ENCODE measurements around the gene ADAMTSL5.

Gene ADAMTSL5

DNA sequence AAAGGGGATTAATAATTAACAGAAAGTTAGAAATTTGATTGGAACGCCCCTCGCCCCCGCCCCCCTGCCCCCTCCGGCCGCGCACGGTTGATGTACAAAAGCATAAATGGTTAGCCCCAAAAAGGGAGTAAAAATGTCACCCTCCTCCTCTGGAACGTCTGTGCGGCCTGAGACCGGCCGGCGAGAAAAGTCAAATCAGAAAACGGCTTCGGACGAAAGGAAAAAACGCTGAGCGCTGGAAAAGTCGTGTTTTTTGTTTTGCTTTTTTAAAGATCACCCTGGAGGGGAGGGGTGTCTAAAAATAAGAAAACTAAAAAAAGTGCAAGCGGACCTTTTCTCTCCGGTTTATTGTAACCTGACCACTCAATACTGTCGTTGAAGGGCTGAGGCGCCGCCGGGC, 42.1 kb upstream of the ADAMTSL5 start:
- H3F3A ChIP-seq (ENCODE audit: insufficient read depth, low read length), result no peaks in the 10 kb centered on the region
- no peak overlapping the region for H3K4me3 ChIP-seq (ENCODE audit: low read depth, low read length, poor library complexity, severe bottlenecking)
- no peaks in the 10 kb centered on the region for H3K9me2 ChIP-seq (ENCODE audit: low read depth, low read length)
- H2AFZ ChIP-seq (ENCODE audit: low read length), result no peak overlapping the region
- H3K9ac ChIP-seq (ENCODE audit: low read length), result no peak overlapping the region
- TF ChIP-seq, protein P1, sequence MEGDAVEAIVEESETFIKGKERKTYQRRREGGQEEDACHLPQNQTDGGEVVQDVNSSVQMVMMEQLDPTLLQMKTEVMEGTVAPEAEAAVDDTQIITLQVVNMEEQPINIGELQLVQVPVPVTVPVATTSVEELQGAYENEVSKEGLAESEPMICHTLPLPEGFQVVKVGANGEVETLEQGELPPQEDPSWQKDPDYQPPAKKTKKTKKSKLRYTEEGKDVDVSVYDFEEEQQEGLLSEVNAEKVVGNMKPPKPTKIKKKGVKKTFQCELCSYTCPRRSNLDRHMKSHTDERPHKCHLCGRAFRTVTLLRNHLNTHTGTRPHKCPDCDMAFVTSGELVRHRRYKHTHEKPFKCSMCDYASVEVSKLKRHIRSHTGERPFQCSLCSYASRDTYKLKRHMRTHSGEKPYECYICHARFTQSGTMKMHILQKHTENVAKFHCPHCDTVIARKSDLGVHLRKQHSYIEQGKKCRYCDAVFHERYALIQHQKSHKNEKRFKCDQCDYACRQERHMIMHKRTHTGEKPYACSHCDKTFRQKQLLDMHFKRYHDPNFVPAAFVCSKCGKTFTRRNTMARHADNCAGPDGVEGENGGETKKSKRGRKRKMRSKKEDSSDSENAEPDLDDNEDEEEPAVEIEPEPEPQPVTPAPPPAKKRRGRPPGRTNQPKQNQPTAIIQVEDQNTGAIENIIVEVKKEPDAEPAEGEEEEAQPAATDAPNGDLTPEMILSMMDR (IDR thresholded peaks at IDR 0.05; ENCODE audit: low read length), result no peak
- no peak for TF ChIP-seq EZH2 (IDR thresholded peaks at IDR 0.05; ENCODE audit: borderline replicate concordance, low read length)
- H3K27ac ChIP-seq (ENCODE audit: low read depth, low read length, poor library complexity, severe bottlenecking), result no peak overlapping the region
- H3K4me1 ChIP-seq (ENCODE audit: insufficient read depth, low read length, severe bottlenecking), result peaks cover 6% of the 10 kb centered on the region
- H4K20me1 ChIP-seq (ENCODE audit: insufficient read depth, low read length), result no peaks in the 10 kb centered on the region
- H3K4me2 ChIP-seq (ENCODE audit: low read length), result no peak overlapping the region
- H3K79me2 ChIP-seq (ENCODE audit: insufficient read depth, low read length), result no peaks in the 10 kb centered on the region
- no peaks in the 10 kb centered on the region for H3K27me3 ChIP-seq (ENCODE audit: insufficient read depth, low read length)
- H3K9me3 ChIP-seq (ENCODE audit: low read length), result no peaks in the 10 kb centered on the region
- H3K36me3 ChIP-seq (ENCODE audit: insufficient read depth, low read length), result no peaks in the 10 kb centered on the region; the same call in 1 of the 2 replicates

DNA sequence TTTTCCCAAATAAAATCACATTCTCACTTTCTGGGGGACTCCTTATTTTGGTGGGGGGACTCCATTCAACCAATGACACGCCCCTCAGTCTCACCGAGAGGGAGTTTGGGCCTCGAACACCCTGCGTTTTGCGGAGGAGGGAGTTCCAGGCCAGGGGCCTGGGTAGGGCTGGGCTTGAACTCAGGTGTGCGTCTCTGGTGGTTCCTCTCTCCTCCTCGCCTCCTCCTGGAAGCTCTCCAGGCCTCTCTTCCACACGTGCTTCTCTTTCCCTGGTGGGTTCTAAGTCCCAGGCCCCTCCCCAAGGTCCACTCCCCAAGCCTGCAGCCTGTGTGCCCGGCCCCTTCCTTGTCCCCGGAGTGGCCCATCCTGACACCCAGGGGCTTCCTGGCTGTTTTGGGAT, 40.6 kb upstream of the ADAMTSL5 start:
- no peaks in the 10 kb centered on the region for H4K20me1 ChIP-seq (ENCODE audit: insufficient read depth, low read length)

DNA sequence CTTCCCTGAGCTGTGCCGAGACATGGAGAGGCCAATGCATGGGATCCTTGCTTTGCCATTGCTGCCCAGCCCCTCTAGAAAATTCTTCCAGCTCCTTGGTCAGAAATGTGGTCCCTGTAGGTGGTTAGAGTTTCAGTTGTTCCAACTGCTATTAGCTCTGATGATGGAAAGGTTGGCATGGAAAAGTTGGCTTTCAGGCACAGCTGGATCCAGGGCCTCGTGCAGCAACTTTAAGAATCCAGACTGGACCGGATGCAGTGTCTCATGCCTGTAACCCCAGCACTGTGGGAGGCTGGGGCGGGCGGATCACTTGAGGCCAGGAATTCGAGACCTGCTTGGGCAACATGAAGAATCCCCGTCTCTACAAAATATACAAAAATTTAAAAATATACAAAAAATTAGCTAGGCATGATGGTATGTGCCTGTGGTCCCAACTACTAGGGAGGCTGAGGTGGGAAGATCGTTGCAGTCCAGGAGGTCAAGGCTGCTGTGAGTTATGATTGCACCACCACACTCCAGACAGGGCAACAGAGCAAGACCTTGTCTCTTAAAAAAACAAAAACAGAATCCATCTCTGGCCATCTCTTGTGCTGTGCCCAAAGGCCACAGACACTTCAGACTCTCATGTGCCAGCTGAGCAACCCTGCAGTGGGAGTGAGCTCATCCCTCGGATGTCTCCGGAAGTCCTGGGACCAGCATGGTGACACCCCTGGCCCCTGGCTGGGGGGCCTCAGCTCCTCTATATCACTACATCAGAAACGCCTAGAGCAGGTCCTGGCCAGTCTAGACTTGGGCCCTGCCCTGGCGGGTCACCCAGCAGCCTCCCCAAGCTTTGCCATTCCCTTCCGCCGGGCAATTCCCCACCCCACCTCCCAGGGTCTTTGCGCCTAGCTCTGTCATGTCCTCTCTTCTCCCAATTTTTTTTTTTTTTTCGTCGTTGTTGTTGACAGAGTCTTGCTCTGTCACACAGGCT, 38.5 kb upstream of the ADAMTSL5 start:
- Histone ChIP-seq H3K27me3 (ENCODE audit: insufficient read depth, low read length) (no peaks in the 10 kb centered on the region), H3K27ac (ENCODE audit: low read depth, low read length, poor library complexity, severe bottlenecking) (no peak overlapping the region), H3K4me1 (ENCODE audit: insufficient read depth, low read length, severe bottlenecking) (peaks cover 9% of the 10 kb centered on the region), H2AFZ (ENCODE audit: low read length) (no peak overlapping the region), H4K20me1 (ENCODE audit: insufficient read depth, low read length) (no peaks in the 10 kb centered on the region), H3K9ac (ENCODE audit: low read length) (no peak overlapping the region), H3K79me2 (ENCODE audit: insufficient read depth, low read length) (no peaks in the 10 kb centered on the region), H3K4me2 (ENCODE audit: low read length) (no peak overlapping the region), H3K36me3 (ENCODE audit: insufficient read depth, low read length) (no peaks in the 10 kb centered on the region; the same call in 1 of the 2 replicates), H3K4me3 (ENCODE audit: low read depth, low read length, poor library complexity, severe bottlenecking) (no peak overlapping the region), H3F3A (ENCODE audit: insufficient read depth, low read length) (no peaks in the 10 kb centered on the region), H3K9me3 (ENCODE audit: low read length) (no peaks in the 10 kb centered on the region), H3K9me2 (ENCODE audit: low read depth, low read length) (no peaks in the 10 kb centered on the region)
- no peak for TF ChIP-seq EZH2 (IDR thresholded peaks at IDR 0.05; ENCODE audit: borderline replicate concordance, low read length)
- TF ChIP-seq, protein P1 (IDR thresholded peaks at IDR 0.05; ENCODE audit: low read length), result no peak

More for the DNA sequence above, 40.6 kb upstream of the ADAMTSL5 start:
- Histone ChIP-seq H3K27me3 (ENCODE audit: insufficient read depth, low read length) (no peaks in the 10 kb centered on the region), H3K27ac (ENCODE audit: low read depth, low read length, poor library complexity, severe bottlenecking) (no peak overlapping the region), H3K79me2 (ENCODE audit: insufficient read depth, low read length) (no peaks in the 10 kb centered on the region), H3K4me2 (ENCODE audit: low read length) (no peak overlapping the region), H3K4me3 (ENCODE audit: low read depth, low read length, poor library complexity, severe bottlenecking) (no peak overlapping the region), H3K4me1 (ENCODE audit: insufficient read depth, low read length, severe bottlenecking) (peaks cover 6% of the 10 kb centered on the region), H3K9ac (ENCODE audit: low read length) (no peak overlapping the region), H3K36me3 (ENCODE audit: insufficient read depth, low read length) (no peaks in the 10 kb centered on the region; the same call in 1 of the 2 replicates), H2AFZ (ENCODE audit: low read length) (no peak overlapping the region), H3K9me3 (ENCODE audit: low read length) (no peaks in the 10 kb centered on the region), H3K9me2 (ENCODE audit: low read depth, low read length) (no peaks in the 10 kb centered on the region), H3F3A (ENCODE audit: insufficient read depth, low read length) (no peaks in the 10 kb centered on the region)
- TF ChIP-seq, protein P1 (IDR thresholded peaks at IDR 0.05; ENCODE audit: low read length), result no peak
- TF ChIP-seq EZH2 (IDR thresholded peaks at IDR 0.05; ENCODE audit: borderline replicate concordance, low read length), result no peak

All from OCI-LY1 (cell line).